Pancreas (tissue), 10 donors: Measurements from ENCODE around the gene TRMT10B. TPM values are rescaled to one million over a fixed set of nuclear protein-coding genes. Genes with fewer than 3 reads are reported as not detected.

ENCODE experiments used
- ATAC-seq, 4 donors: fragments of 200-7000 bp; cut with Tn5 transposase; one replicate each; pipeline versions ENCODE4 v1.8.0 to v1.9.1; 2020; ENCODE audit warnings: mild to moderate bottlenecking in 4 of 4, moderate library complexity in 4 of 4
- DNase-seq, 6 donors: peaks; one replicate each; pipeline ENCODE4 v3.0.0-alpha.2; 2020
- FAIRE-seq: peaks from 2 replicates; lab custom pipeline; 2012; peaks lifted over from hg19 to GRCh38; lab: Jason Lieb, UNC
- H3K27ac ChIP-seq, 4 donors: fragments of 200-600 bp; sonication (generic); 1 replicate in 3 of 4; 2 replicates in 1 of 4; pipeline versions ENCODE4 v1.5.0 to v1.8.0; 2020
- H3K27me3 ChIP-seq, 4 donors: fragments of 200-600 bp; one replicate each; pipeline ENCODE4 v1.8.0; 2021
- H3K36me3 ChIP-seq, 3 donors: fragments of 200-600 bp; sonication (generic) in 1 of 3; one replicate each; pipeline versions ENCODE4 v1.5.0 to v1.8.0; 2020 to 2021
- H3K4me1 ChIP-seq, 3 donors: fragments of 200-600 bp; one replicate each; pipeline ENCODE4 v1.8.0; 2021
- H3K4me3 ChIP-seq, 4 donors: fragments of 200-600 bp; sonication (generic) in 2 of 4; one replicate each; pipeline versions ENCODE4 v1.5.0 to v1.8.0; 2020 to 2021
- H3K9me3 ChIP-seq, 4 donors: fragments of 200-600 bp; one replicate each; pipeline ENCODE4 v1.8.0; 2021
- CTCF ChIP-seq, 4 donors: fragments of 200-600 bp; sonication (generic) in 3 of 4; IDR thresholded peaks; one replicate each; pipeline versions ENCODE4 v1.5.0 to v1.8.0; 2021; ENCODE audit warnings: antibody characterized with exemption in 4 of 4
- WGBS, 2 donors: extraction: QIAGEN DNeasy Blood & Tissue Kit; methylation state at CpG; one replicate each; pipeline ENCODE4 v1.1.7; 2013; 5-methylcytosine and 5-hydroxymethylcytosine counted together
- intact Hi-C, 3 donors: fragments of 100-400 bp; cut with DNase I; formaldehyde crosslinking; loops; one replicate each; pipeline versions ENCODE4 v1.11.1 to v1.14.2; 2022
- polyA plus RNA-seq, 2 donors: library from polyadenylated mRNA; stranded (reverse); fragments of 200-250 nt; gene quantifications; one replicate each; pipeline ENCODE4 v1.2.3, GENCODE V29; 2013
- total RNA-seq, 6 donors: library from RNA; stranded (reverse); fragmentation: NEBNext Ultra II Directional in 4 of 6; extraction: Animal tissue kit (Norgen Biotek cat#: 25700) in 4 of 6; gene quantifications; one replicate each; pipeline versions ENCODE4 v1.2.1 to v1.2.4, GENCODE V29; 2021 to 2023
- donor health status: healthy with polysubstance abuse.
- donor health status: DM: no; HTN: no; CAD: no; lungs with moderate emphysema.
- donor health status: DM: no; HTN: no; CAD: no.
- donor health status: control.
- donor health status: control.
- donor health status: Bipolar disorder and iron deficiency.
- donor health status: DM: yes; HTN: yes; CAD: no.
- donor health status: DM: no; HTN: no; CAD: no.
- donor health status: DM: no; HTN: no; CAD: no.
- donor health status: DM: yes; HTN: yes; CAD: no.

The TRMT10B gene
- total and polyA plus RNA-seq, 8 donors, result 4.0 to 8.8 (median 5.6) TPM

GRCh38 chr9:37784291-37784615 lies 30.6 kb downstream of the TRMT10B start:
- no peak for ATAC-seq
- intact Hi-C loops, result no loop called here
- no peak for DNase-seq
- peak overlapping the region; percentile 77 to 95 (median 82) for H3K4me3 ChIP-seq
- WGBS, 2 donors, result 0 to 2% methylated on average over 6 of the region's 6 CpGs
- peak overlapping the region; percentile 54 to 72 (median 66) for H3K27ac ChIP-seq
- no peaks in the 10 kb centered on the region for H3K9me3 ChIP-seq
- peaks cover 0 to 18% (median 0%) of the 10 kb centered on the region in 3 donors for H3K4me1 ChIP-seq
- no peak for TF ChIP-seq CTCF (IDR thresholded peaks at IDR 0.05)
- FAIRE-seq, result no peak
- H3K36me3 ChIP-seq, result peaks cover 0 to 22% (median 6%) of the 10 kb centered on the region in 3 donors
- H3K27me3 ChIP-seq, result no peaks in the 10 kb centered on the region

GRCh38 chr9:37784616-37785483 lies 31.2 kb downstream of the TRMT10B start, which contains the start of gene EXOSC3:
Gene EXOSC3, minus strand, starts transcription at chr9:37785064. Its CDS starts 20 bp downstream, at chr9:37785044.
- peak; percentile 96 to 99 (median 98) for ATAC-seq
- DNase-seq, result peak; percentile 81 to 94 (median 87)
- intact Hi-C loops, result no loop called here
- Histone ChIP-seq H3K4me1 (peaks cover 0 to 18% (median 0%) of the 10 kb centered on the region in 3 donors), H3K27me3 (no peaks in the 10 kb centered on the region), H3K9me3 (no peaks in the 10 kb centered on the region), H3K27ac (peak within 1 kb of the TSS; percentile 54 to 72 (median 66)), H3K36me3 (peaks cover 0 to 16% (median 6%) of the 10 kb centered on the region in 3 donors), H3K4me3 (peak within 1 kb of the TSS; percentile 77 to 95 (median 82))
- FAIRE-seq, result no peak
- WGBS, 2 donors, result 0 to 1% methylated on average over 73 of the region's 73 CpGs
- TF ChIP-seq CTCF (IDR thresholded peaks at IDR 0.05), result no peak

- FAIRE-seq, result no peak
- peak in 2 of 6 donors; percentile 25 to 69 for DNase-seq
- no peak for TF ChIP-seq CTCF (IDR thresholded peaks at IDR 0.05)
- ATAC-seq, result no peak
- Histone ChIP-seq H3K27me3 (no peaks in the 10 kb centered on the region), H3K4me1 (peaks cover 0 to 18% (median 0%) of the 10 kb centered on the region in 3 donors), H3K36me3 (no peaks in the 10 kb centered on the region), H3K9me3 (no peaks in the 10 kb centered on the region), H3K27ac (no peak overlapping the region), H3K4me3 (no peak overlapping the region)
- intact Hi-C loops, result no loop called here
- WGBS, 2 donors, result 37 to 40% methylated on average over 40 to 45 of the region's 45 CpGs
These were observed 33.5 kb downstream of the TRMT10B start for GRCh38 chr9:37787059-37787458.

- no peak for TF ChIP-seq CTCF (IDR thresholded peaks at IDR 0.05)
- H3K27me3 ChIP-seq, result no peaks in the 10 kb centered on the region
- no peak for FAIRE-seq
- DNase-seq, result no peak
- no peaks in the 10 kb centered on the region for H3K9me3 ChIP-seq
- no peak for ATAC-seq
- 67 to 80% methylated on average over 6 of the region's 6 CpGs for WGBS, 2 donors
- intact Hi-C loops, result no loop called here
- H3K4me1 ChIP-seq, result peaks cover 0 to 15% (median 0%) of the 10 kb centered on the region in 3 donors
- no peak overlapping the region for H3K4me3 ChIP-seq
- no peaks in the 10 kb centered on the region for H3K36me3 ChIP-seq
- no peak overlapping the region for H3K27ac ChIP-seq
These were observed 34.7 kb downstream of the TRMT10B start for GRCh38 chr9:37788332-37788731.

GRCh38 chr9:37790096-37790495 lies 36.5 kb downstream of the TRMT10B start:
- Histone ChIP-seq H3K27ac (no peak overlapping the region), H3K4me1 (peaks cover 0 to 5% (median 0%) of the 10 kb centered on the region in 3 donors), H3K27me3 (no peaks in the 10 kb centered on the region), H3K9me3 (no peaks in the 10 kb centered on the region), H3K36me3 (no peaks in the 10 kb centered on the region), H3K4me3 (no peak overlapping the region)
- intact Hi-C loops, result no loop called here
- ATAC-seq (no peak), FAIRE-seq (no peak), DNase-seq (no peak)
- 94 to 97% methylated on average over 2 of the region's 2 CpGs for WGBS, 2 donors
- no peak for TF ChIP-seq CTCF (IDR thresholded peaks at IDR 0.05)
